ENCODE measurements around the gene GRM4.

DNA sequence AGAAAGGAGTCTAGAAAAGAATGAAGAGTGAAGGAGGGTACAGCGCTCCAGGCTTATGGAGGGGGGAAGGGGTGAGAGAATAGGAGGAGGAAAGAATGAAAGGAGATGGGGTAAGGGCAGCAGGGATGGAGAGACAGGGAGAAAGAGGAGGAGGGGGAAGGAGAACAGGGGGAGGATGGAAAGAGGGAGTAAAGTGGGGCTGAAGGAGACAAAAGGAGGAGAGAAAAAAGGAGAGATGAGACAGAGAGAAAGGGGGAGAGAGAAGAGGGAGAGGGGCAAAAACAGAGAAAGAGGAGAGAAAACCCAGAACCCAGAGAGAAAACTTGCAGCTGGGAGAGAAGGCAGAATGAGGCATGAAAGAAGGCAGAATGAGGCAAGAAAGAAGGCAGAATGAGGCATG is 110.7 kb downstream of the GRM4 start:
- no peak for TF ChIP-seq EP300 (IDR thresholded peaks at IDR 0.05; ENCODE audit: borderline replicate concordance in 1 of 2, low read depth in 1 of 2, low read length in 1 of 2)
- TF ChIP-seq, protein P1, sequence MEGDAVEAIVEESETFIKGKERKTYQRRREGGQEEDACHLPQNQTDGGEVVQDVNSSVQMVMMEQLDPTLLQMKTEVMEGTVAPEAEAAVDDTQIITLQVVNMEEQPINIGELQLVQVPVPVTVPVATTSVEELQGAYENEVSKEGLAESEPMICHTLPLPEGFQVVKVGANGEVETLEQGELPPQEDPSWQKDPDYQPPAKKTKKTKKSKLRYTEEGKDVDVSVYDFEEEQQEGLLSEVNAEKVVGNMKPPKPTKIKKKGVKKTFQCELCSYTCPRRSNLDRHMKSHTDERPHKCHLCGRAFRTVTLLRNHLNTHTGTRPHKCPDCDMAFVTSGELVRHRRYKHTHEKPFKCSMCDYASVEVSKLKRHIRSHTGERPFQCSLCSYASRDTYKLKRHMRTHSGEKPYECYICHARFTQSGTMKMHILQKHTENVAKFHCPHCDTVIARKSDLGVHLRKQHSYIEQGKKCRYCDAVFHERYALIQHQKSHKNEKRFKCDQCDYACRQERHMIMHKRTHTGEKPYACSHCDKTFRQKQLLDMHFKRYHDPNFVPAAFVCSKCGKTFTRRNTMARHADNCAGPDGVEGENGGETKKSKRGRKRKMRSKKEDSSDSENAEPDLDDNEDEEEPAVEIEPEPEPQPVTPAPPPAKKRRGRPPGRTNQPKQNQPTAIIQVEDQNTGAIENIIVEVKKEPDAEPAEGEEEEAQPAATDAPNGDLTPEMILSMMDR (IDR thresholded peaks at IDR 0.05): no peak
- no peak for TF ChIP-seq GATA2 (CRISPR knock-in tag; IDR thresholded peaks at IDR 0.05)
- no peak for TF ChIP-seq POLR2AphosphoS5 (IDR thresholded peaks at IDR 0.05; ENCODE audit: low read depth, low read length)
- TF ChIP-seq GABPA (IDR thresholded peaks at IDR 0.05; ENCODE audit: low read depth): no peak
- TF ChIP-seq TCF12 (IDR thresholded peaks at IDR 0.05): no peak
- TF ChIP-seq, protein P2, sequence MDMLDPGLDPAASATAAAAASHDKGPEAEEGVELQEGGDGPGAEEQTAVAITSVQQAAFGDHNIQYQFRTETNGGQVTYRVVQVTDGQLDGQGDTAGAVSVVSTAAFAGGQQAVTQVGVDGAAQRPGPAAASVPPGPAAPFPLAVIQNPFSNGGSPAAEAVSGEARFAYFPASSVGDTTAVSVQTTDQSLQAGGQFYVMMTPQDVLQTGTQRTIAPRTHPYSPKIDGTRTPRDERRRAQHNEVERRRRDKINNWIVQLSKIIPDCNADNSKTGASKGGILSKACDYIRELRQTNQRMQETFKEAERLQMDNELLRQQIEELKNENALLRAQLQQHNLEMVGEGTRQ (IDR thresholded peaks at IDR 0.05; ENCODE audit: borderline replicate concordance, low read depth, low read length): no peak
- TF ChIP-seq JUND (IDR thresholded peaks at IDR 0.05): no peak
- TF ChIP-seq, protein P3, sequence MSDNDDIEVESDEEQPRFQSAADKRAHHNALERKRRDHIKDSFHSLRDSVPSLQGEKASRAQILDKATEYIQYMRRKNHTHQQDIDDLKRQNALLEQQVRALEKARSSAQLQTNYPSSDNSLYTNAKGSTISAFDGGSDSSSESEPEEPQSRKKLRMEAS (IDR thresholded peaks at IDR 0.05; ENCODE audit: low read depth): no peak

Data from SK-N-SH (cell line).